Skeletal muscle tissue (tissue), 4 donors: ENCODE results near the gene HDAC4. TPM values are rescaled to one million over a fixed set of nuclear protein-coding genes. Genes with fewer than 3 reads are reported as not detected.

Experiments
- H3K27ac ChIP-seq: one replicate; pipeline ENCODE4 v1.7.0; 2013; ENCODE audit warnings: mild to moderate bottlenecking, low read depth, low read length, inconsistent platforms
- H3K27me3 ChIP-seq, 3 donors: one replicate each; pipeline ENCODE4 v1.7.0; 2013; ENCODE audit warnings: low read length in 3 of 3; ENCODE audit not compliant: control insufficient read depth in 3 of 3, insufficient read depth in 3 of 3
- H3K36me3 ChIP-seq, 3 donors: one replicate each; pipeline ENCODE4 v1.7.0; 2013; ENCODE audit warnings: low read length in 3 of 3; ENCODE audit not compliant: control insufficient read depth in 3 of 3, insufficient read depth in 3 of 3
- H3K4me1 ChIP-seq, 3 donors: one replicate each; pipeline ENCODE4 v1.7.0; 2013; ENCODE audit warnings: low read length in 3 of 3, mild to moderate bottlenecking in 3 of 3; ENCODE audit not compliant: control insufficient read depth in 3 of 3, insufficient read depth in 3 of 3
- H3K4me3 ChIP-seq, 3 donors: one replicate each; pipeline ENCODE4 v1.7.0; 2013; ENCODE audit warnings: low read length in 3 of 3
- H3K9ac ChIP-seq, 3 donors: one replicate each; pipeline ENCODE4 v1.7.0; 2013; ENCODE audit warnings: low read length in 3 of 3, mild to moderate bottlenecking in 3 of 3, moderate library complexity in 2 of 3, low read depth in 1 of 3
- H3K9me3 ChIP-seq, 3 donors: one replicate each; pipeline ENCODE4 v1.7.0; 2013; ENCODE audit warnings: low read length in 3 of 3; ENCODE audit not compliant: control insufficient read depth in 3 of 3
- total RNA-seq: library from RNA; depleted of rRNA; stranded (reverse); fragments of >200 nt; gene quantifications from one replicate; pipeline ENCODE4 v1.2.3, GENCODE V29; 2014
- donor health status: Osteomylitis.

Gene HDAC4
- total RNA-seq, 1 donor from 2014 or later, result 23.5 TPM

DNA sequence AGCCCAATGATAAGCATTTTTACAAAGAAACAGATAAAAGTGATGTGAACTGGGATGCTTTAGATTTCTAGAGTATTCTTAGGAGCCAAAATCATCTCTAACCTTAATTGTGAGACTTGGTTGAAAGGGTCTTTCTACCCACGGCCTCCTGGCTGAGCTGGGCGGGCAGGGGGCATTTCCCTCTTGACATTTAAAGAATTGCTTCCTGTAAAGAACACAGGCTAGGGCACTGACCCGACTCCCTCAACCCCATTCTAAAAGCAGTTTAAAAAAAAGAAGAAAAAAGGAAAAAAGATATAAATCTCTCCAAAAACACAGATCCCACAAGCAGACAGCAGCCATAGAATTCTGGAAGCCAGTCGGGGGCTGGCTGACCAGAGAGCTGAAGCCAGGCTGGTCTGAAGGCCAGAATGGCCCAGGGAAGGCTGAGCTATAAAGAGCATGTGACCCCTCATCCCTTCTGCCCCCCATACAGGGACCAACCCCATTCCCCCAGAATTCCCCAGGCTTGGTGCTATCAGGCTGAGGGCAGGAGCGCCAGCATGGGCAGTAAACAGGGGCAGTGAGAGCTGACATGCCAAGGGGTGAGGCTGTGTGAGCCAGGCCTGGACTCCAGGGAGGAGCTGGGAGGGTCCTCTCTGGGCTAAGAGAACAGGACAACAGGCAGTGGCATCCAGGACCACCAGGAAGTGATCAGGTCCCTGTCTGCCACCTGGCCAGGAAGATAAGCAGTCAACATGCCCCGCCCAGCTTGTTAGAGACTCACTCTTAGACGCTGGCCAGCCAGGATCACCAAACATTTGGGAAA is 188.5 kb downstream of the HDAC4 start:
- Histone ChIP-seq H3K36me3 (peaks cover 0 to 2% (median 0%) of the 10 kb centered on the region in 3 donors), H3K27me3 (no peaks in the 10 kb centered on the region), H3K4me3 (no peak overlapping the region), H3K4me1 (peaks cover 36 to 74% (median 59%) of the 10 kb centered on the region in 3 donors), H3K27ac (no peak overlapping the region), H3K9ac (no peak overlapping the region), H3K9me3 (no peaks in the 10 kb centered on the region)

DNA sequence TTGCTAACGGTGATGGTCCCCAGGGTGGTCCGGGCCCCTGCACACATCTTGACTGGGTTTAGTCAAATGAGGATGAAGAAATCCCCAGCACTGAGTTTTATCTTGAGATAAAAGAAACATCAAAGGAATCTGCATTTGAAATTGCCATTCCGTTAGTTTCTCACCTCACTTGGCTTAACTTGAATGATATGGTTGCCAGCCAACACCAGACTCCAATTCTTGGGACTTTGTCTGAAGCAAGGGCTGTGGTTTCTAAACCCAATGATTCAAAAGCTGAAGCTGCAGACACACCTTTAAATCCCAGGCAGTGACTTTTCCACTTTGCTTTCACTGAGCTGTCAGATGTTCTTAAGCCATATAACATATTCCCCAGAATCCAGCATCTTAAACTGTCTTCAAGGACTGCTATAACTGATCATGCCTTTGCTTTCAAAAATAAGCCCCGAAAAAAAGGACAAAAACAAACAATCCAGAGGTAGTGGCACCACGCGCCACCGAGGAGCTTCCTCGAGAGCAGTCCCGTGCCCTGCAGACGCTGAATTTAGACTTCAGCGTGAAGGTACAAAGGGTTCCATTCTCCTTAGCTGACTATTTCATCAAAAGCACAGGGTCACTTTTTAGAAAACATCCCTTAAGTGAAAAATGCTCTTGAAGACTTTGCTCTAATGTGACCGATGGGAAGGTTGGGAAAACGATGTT is 189.3 kb downstream of the HDAC4 start:
- Histone ChIP-seq H3K4me3 (no peak overlapping the region), H3K9ac (peak overlapping the region in 1 of 3 donors; percentile 14), H3K27me3 (no peaks in the 10 kb centered on the region), H3K4me1 (peaks cover 30 to 70% (median 52%) of the 10 kb centered on the region in 3 donors), H3K36me3 (peaks cover 0 to 2% (median 0%) of the 10 kb centered on the region in 3 donors), H3K9me3 (no peaks in the 10 kb centered on the region), H3K27ac (no peak overlapping the region)

- H3K9me3 ChIP-seq, result no peaks in the 10 kb centered on the region
- H3K4me3 ChIP-seq, result no peak overlapping the region
- no peak overlapping the region for H3K9ac ChIP-seq
- no peak overlapping the region for H3K27ac ChIP-seq
- H3K4me1 ChIP-seq, result peaks cover 32 to 74% (median 54%) of the 10 kb centered on the region in 3 donors
- no peaks in the 10 kb centered on the region for H3K27me3 ChIP-seq
- H3K36me3 ChIP-seq, result peaks cover 0 to 2% (median 0%) of the 10 kb centered on the region in 3 donors
These were observed 191.0 kb downstream of the HDAC4 start for GRCh38 chr2:239209783-239210182.

DNA sequence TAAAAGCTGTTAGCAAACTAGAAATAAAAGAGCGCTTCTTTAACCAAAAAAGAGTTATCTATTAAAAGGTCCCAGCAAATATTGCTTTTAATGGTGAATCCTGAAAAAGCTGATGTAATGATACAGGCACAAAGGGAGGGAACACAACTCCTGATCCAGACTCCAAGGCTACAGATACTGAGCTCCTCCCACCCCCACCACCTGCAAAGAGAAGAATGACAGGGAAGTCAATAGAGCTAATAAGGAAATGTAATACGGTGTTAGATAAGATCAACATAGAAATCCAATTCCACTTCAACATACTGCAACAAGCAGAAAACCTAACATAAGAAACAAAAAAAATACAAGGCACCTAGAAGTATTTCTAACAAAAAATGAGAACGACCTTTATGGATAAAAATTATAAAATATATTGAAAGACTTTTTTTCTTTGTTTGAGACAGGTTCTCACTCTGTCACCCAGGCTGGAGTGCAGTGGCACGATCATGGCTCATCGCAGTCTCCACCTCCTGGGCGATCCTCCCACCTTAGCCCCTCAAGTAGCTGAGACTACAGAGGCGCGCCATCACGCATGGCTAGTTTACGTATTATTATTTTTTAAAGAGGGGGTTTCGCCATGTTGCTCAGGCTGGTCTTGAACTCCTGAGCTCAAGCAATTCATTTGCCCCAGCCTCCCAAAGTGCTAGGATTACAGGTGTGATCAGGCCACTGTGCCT is 192.2 kb downstream of the HDAC4 start:
- Histone ChIP-seq H3K4me3 (no peak overlapping the region), H3K27me3 (no peaks in the 10 kb centered on the region), H3K9ac (no peak overlapping the region), H3K4me1 (peaks cover 32 to 74% (median 54%) of the 10 kb centered on the region in 3 donors), H3K27ac (no peak overlapping the region), H3K9me3 (no peaks in the 10 kb centered on the region), H3K36me3 (no peaks in the 10 kb centered on the region)

GRCh38 chr2:239206851-239207250 is 194.0 kb downstream of the HDAC4 start:
- H3K9ac ChIP-seq, result no peak overlapping the region
- no peaks in the 10 kb centered on the region for H3K9me3 ChIP-seq
- H3K27me3 ChIP-seq, result no peaks in the 10 kb centered on the region
- H3K36me3 ChIP-seq, result peaks cover 0 to 4% (median 0%) of the 10 kb centered on the region in 3 donors
- H3K27ac ChIP-seq, result no peak overlapping the region
- no peak overlapping the region for H3K4me3 ChIP-seq
- H3K4me1 ChIP-seq, result peaks cover 32 to 75% (median 56%) of the 10 kb centered on the region in 3 donors

- no peak overlapping the region for H3K4me3 ChIP-seq
- H3K27me3 ChIP-seq, result no peaks in the 10 kb centered on the region
- H3K9ac ChIP-seq, result no peak overlapping the region
- no peaks in the 10 kb centered on the region for H3K9me3 ChIP-seq
- H3K36me3 ChIP-seq, result peaks cover 0 to 4% (median 0%) of the 10 kb centered on the region in 3 donors
- H3K4me1 ChIP-seq, result peaks cover 35 to 75% (median 58%) of the 10 kb centered on the region in 3 donors
- no peak overlapping the region for H3K27ac ChIP-seq
These were observed 194.8 kb downstream of the HDAC4 start for GRCh38 chr2:239206042-239206441.

DNA sequence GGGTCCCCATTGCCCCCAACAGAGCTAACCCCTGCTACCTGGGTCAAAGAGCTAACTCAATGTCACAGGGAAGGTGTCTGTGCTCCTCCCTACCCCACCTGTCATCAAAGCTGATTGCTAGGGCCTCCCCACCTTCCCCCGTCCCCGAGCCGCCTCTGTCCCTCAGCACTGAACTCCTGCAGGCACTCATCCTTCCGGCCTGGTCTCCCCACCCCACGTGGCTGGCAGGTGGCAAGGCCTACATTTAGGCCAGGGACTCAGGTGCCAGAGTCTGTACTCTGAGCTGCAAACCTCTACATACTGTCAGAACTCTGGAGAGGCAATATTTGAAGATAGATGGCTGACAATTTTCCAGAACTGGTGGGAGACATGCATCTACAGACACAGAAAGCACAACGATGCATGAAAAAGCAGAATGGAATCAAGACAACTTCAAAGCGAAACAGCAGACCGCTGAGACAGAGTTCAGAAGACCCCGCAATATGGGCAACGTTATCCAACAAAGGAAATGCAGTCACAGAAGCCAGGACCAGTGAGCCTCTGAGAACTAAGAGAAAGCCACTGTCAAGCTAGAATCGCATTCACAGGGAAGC is 195.8 kb downstream of the HDAC4 start:
- peaks cover 44 to 76% (median 62%) of the 10 kb centered on the region in 3 donors for H3K4me1 ChIP-seq

GRCh38 chr2:239204136-239204875 is 196.5 kb downstream of the HDAC4 start:
- no peaks in the 10 kb centered on the region for H3K9me3 ChIP-seq
- H3K4me1 ChIP-seq, result peaks cover 46 to 77% (median 67%) of the 10 kb centered on the region in 3 donors
- peaks cover 0 to 4% (median 0%) of the 10 kb centered on the region in 3 donors for H3K36me3 ChIP-seq
- no peaks in the 10 kb centered on the region for H3K27me3 ChIP-seq
- no peak overlapping the region for H3K4me3 ChIP-seq
- H3K27ac ChIP-seq, result peak overlapping the region; percentile 12
- peak overlapping the region in 1 of 3 donors; percentile 16 for H3K9ac ChIP-seq

More for the DNA sequence above, 195.8 kb downstream of the HDAC4 start:
- no peak overlapping the region for H3K9ac ChIP-seq
- H3K4me3 ChIP-seq, result no peak overlapping the region
- no peak overlapping the region for H3K27ac ChIP-seq
- H3K36me3 ChIP-seq, result peaks cover 0 to 4% (median 0%) of the 10 kb centered on the region in 3 donors
- no peaks in the 10 kb centered on the region for H3K27me3 ChIP-seq
- no peaks in the 10 kb centered on the region for H3K9me3 ChIP-seq
